Prostate gland (tissue), 2 donors: ENCODE data around the gene MAP2K1.
"Not testable (repeated sequence)": the region's sequence is repeated elsewhere in the genome, so short reads cannot be mapped to it uniquely, and the experiment has no call there.

Source experiments
- CTCF ChIP-seq, 4 experiments: fragments of 200-600 bp in 2 of 4; fragments of 450-650 bp in 2 of 4; sonication (generic) in 2 of 4; IDR thresholded peaks; 1 replicate in 3 of 4; 2 replicates in 1 of 4; pipeline ENCODE4 v1.5.1; 2016 to 2019; ENCODE audit warnings: antibody characterized with exemption in 4 of 4, mild to moderate bottlenecking in 2 of 4, moderate library complexity in 2 of 4
- POLR2A ChIP-seq: fragments of 450-650 bp; IDR thresholded peaks from one replicate; pipeline ENCODE4 v1.6.1; 2016; ENCODE audit warnings: antibody characterized with exemption, mild to moderate bottlenecking
- POLR2AphosphoS5 ChIP-seq: sonication (generic); formaldehyde crosslinking; IDR thresholded peaks from one replicate; pipeline ENCODE4 v1.6.1; 2017; ENCODE audit warnings: antibody characterized with exemption

GRCh38 chr15:66503041-66503648 lies 116.4 kb downstream of the MAP2K1 start:
- not testable (repeated sequence) for TF ChIP-seq POLR2AphosphoS5; CTCF (IDR thresholded peaks at IDR 0.05); POLR2A
